HepG2 (cell line): ENCODE measurements around the gene SLC7A8. TPM values are rescaled to one million over a fixed set of nuclear protein-coding genes. Genes with fewer than 3 reads are reported as not detected.
A peak's percentile ranks its signal among the peaks of the same experiment; 100 is the strongest.

ENCODE experiments used
- ARNT ChIP-seq: fragments of 450-650 bp; IDR thresholded peaks from 2 replicates; pipeline ENCODE4 v1.6.1; 2017
- CAMTA2 ChIP-seq: sonication (generic); formaldehyde crosslinking; IDR thresholded peaks from 2 replicates; pipeline ENCODE4 v1.4.0; 2020; ENCODE audit warnings: mild to moderate bottlenecking, missing genetic modification reagents, borderline replicate concordance
- ESRRA ChIP-seq: sonication (generic); formaldehyde crosslinking; IDR thresholded peaks from 2 replicates; pipeline ENCODE4 v1.5.1; 2020; ENCODE audit warnings: mild to moderate bottlenecking, low read depth, missing genetic modification reagents
- GATAD1 ChIP-seq: IDR thresholded peaks from 2 replicates; pipeline ENCODE4 v1.6.1; 2016; ENCODE audit warnings: missing genetic modification reagents, missing compliant biosample characterization
- HMG20B ChIP-seq: conservative IDR thresholded peaks from 2 replicates; pipeline ENCODE4 v1.6.1; 2016; ENCODE audit warnings: missing genetic modification reagents, missing compliant biosample characterization
- ISX ChIP-seq: sonication (generic); formaldehyde crosslinking; conservative IDR thresholded peaks from 2 replicates; pipeline ENCODE4 v1.5.0; 2020; ENCODE audit warnings: missing genetic modification reagents
- MIER3 ChIP-seq: IDR thresholded peaks from 2 replicates; pipeline ENCODE4 v1.6.1; 2016; ENCODE audit warnings: missing compliant biosample characterization, borderline replicate concordance
- MTA1 ChIP-seq: sonication (generic); formaldehyde crosslinking; IDR thresholded peaks from 2 replicates; pipeline ENCODE4 v1.4.0; 2020; ENCODE audit warnings: missing genetic modification reagents, mild to moderate bottlenecking, borderline replicate concordance
- PHF8 ChIP-seq: sonication (generic); formaldehyde crosslinking; IDR thresholded peaks from 2 replicates; pipeline ENCODE4 v1.5.0; 2020; ENCODE audit warnings: missing genetic modification reagents
- RARG ChIP-seq: sonication (generic); formaldehyde crosslinking; IDR thresholded peaks from 2 replicates; pipeline ENCODE4 v1.4.0; 2020; ENCODE audit warnings: low read depth, mild to moderate bottlenecking, missing genetic modification reagents
- RELA ChIP-seq: sonication (generic); formaldehyde crosslinking; IDR thresholded peaks from 2 replicates; pipeline ENCODE4 v1.4.0; 2020; ENCODE audit warnings: missing genetic modification reagents
- REXO4 ChIP-seq: sonication (generic); formaldehyde crosslinking; IDR thresholded peaks from 2 replicates; pipeline ENCODE4 v1.8.0; 2022; ENCODE audit warnings: missing genetic modification reagents, mild to moderate bottlenecking, borderline replicate concordance
- RORA ChIP-seq: sonication (generic); formaldehyde crosslinking; IDR thresholded peaks from 2 replicates; pipeline ENCODE4 v1.5.0; 2020; ENCODE audit warnings: mild to moderate bottlenecking, missing genetic modification reagents, moderate library complexity
- SIN3A ChIP-seq: IDR thresholded peaks from 2 replicates; pipeline ENCODE4 v1.6.1; 2011; ENCODE audit warnings: low read depth, mild to moderate bottlenecking, control low read depth, low read length, borderline replicate concordance
- SIX1 ChIP-seq: sonication (generic); formaldehyde crosslinking; IDR thresholded peaks from 2 replicates; pipeline ENCODE4 v1.4.0; 2020; ENCODE audit warnings: missing genetic modification reagents, borderline replicate concordance
- SOX6 ChIP-seq, 2 experiments: fragments of 450-650 bp in 1 of 2; sonication (generic) in 1 of 2; formaldehyde crosslinking in 1 of 2; IDR thresholded peaks; 2 replicates each; pipeline versions ENCODE4 v1.4.0 to v1.6.1; 2017 to 2020; ENCODE audit warnings: antibody characterized with exemption in 1 of 2, mild to moderate bottlenecking in 1 of 2, missing genetic modification reagents in 1 of 2
- STAT5B ChIP-seq: sonication (generic); formaldehyde crosslinking; IDR thresholded peaks from 2 replicates; pipeline ENCODE4 v1.4.0; 2020; ENCODE audit warnings: missing genetic modification reagents
- TEAD2 ChIP-seq: sonication (generic); formaldehyde crosslinking; IDR thresholded peaks from 2 replicates; pipeline ENCODE4 v1.9.0; 2021; ENCODE audit warnings: missing genetic modification reagents
- ZFP1 ChIP-seq: IDR thresholded peaks from 2 replicates; pipeline ENCODE4 v1.6.1; 2016
- ZNF138 ChIP-seq: sonication (generic); formaldehyde crosslinking; IDR thresholded peaks from 2 replicates; pipeline ENCODE4 v1.5.0; 2020; ENCODE audit warnings: mild to moderate bottlenecking, low read depth, missing genetic modification reagents
- ZNF20 ChIP-seq: sonication (generic); formaldehyde crosslinking; IDR thresholded peaks from 2 replicates; pipeline ENCODE4 v1.4.0; 2020; ENCODE audit warnings: mild to moderate bottlenecking, moderate library complexity, missing genetic modification reagents
- ZNF3 ChIP-seq: IDR thresholded peaks from 2 replicates; pipeline ENCODE4 v1.7.0; 2017; ENCODE audit warnings: inconsistent platforms
- ZNF557 ChIP-seq: sonication (generic); formaldehyde crosslinking; IDR thresholded peaks from 2 replicates; pipeline ENCODE4 v1.4.0; 2020; ENCODE audit warnings: missing genetic modification reagents
- ZNF607 ChIP-seq: sonication (generic); formaldehyde crosslinking; IDR thresholded peaks from 2 replicates; pipeline ENCODE4 v1.5.1; 2020; ENCODE audit warnings: missing genetic modification reagents, mild to moderate bottlenecking, borderline replicate concordance
- ZNF747 ChIP-seq: sonication (generic); formaldehyde crosslinking; IDR thresholded peaks from 2 replicates; pipeline ENCODE4 v1.8.1; 2023; ENCODE audit warnings: missing genetic modification reagents, mild to moderate bottlenecking, borderline replicate concordance
- ZNF772 ChIP-seq: sonication (generic); formaldehyde crosslinking; IDR thresholded peaks from 2 replicates; pipeline ENCODE4 v1.5.0; 2020; ENCODE audit warnings: mild to moderate bottlenecking, missing genetic modification reagents
- ZNF83 ChIP-seq: sonication (generic); formaldehyde crosslinking; IDR thresholded peaks from 2 replicates; pipeline ENCODE4 v1.4.0; 2020; ENCODE audit warnings: missing genetic modification reagents, mild to moderate bottlenecking, borderline replicate concordance
- polyA plus RNA-seq, 8 experiments: library from polyadenylated mRNA; depleted of rRNA in 3 of 8; stranded (reverse) in 7 of 8; unstranded in 1 of 8; fragments of >200 nt; fragmentation: Illumina TruSeq in 4 of 8; extraction: Trizol in 4 of 8; gene quantifications; 2 replicates each; pipeline versions ENCODE4 v1.2.1 to v1.2.3, GENCODE V29; 2011 to 2016; ENCODE audit warnings: low read depth in 4 of 8, missing spikeins in 1 of 8, mixed read lengths in 1 of 8; ENCODE audit not compliant: insufficient read depth in 1 of 8
- total RNA-seq, 5 experiments: library from RNA; depleted of rRNA; stranded (reverse); fragments of >200 nt; fragmentation: Illumina TruSeq; extraction: Trizol; gene quantifications; 2 replicates each; pipeline ENCODE4 v1.2.3, GENCODE V29; 2016; ENCODE audit warnings: low read depth in 1 of 5
- TF ChIP-seq, protein P1 (sequence below): sonication (generic); formaldehyde crosslinking; IDR thresholded peaks from 2 replicates; pipeline ENCODE4 v1.4.0; 2020; ENCODE audit warnings: missing genetic modification reagents
- TF ChIP-seq, protein P2 (sequence below): sonication (generic); formaldehyde crosslinking; IDR thresholded peaks from 2 replicates; pipeline ENCODE4 v1.5.1; 2020; ENCODE audit warnings: missing genetic modification reagents, mild to moderate bottlenecking, borderline replicate concordance

SLC7A8 gene
- total and polyA plus RNA-seq, 2 of the 13 experiments (the other 11 are each of a cell fraction or from before 2014, with no cell fraction given) = 0.25 TPM; not detected in 1

DNA sequence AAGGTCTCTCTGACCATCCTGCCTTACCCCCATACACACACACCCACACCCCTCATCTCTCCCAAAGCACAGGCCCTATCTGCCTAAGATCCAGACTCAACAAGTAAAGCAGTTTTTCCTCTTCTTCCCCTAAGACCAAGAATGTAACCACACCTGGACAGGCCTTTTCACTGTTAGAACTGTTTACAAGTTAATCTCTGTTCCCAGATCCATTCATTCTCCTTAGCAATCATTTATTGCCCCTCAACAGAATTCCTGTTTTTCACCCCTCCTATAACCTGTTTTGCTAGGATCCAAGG is 76.8 kb downstream of the SLC7A8 start (continued):
- TF ChIP-seq, protein P1, sequence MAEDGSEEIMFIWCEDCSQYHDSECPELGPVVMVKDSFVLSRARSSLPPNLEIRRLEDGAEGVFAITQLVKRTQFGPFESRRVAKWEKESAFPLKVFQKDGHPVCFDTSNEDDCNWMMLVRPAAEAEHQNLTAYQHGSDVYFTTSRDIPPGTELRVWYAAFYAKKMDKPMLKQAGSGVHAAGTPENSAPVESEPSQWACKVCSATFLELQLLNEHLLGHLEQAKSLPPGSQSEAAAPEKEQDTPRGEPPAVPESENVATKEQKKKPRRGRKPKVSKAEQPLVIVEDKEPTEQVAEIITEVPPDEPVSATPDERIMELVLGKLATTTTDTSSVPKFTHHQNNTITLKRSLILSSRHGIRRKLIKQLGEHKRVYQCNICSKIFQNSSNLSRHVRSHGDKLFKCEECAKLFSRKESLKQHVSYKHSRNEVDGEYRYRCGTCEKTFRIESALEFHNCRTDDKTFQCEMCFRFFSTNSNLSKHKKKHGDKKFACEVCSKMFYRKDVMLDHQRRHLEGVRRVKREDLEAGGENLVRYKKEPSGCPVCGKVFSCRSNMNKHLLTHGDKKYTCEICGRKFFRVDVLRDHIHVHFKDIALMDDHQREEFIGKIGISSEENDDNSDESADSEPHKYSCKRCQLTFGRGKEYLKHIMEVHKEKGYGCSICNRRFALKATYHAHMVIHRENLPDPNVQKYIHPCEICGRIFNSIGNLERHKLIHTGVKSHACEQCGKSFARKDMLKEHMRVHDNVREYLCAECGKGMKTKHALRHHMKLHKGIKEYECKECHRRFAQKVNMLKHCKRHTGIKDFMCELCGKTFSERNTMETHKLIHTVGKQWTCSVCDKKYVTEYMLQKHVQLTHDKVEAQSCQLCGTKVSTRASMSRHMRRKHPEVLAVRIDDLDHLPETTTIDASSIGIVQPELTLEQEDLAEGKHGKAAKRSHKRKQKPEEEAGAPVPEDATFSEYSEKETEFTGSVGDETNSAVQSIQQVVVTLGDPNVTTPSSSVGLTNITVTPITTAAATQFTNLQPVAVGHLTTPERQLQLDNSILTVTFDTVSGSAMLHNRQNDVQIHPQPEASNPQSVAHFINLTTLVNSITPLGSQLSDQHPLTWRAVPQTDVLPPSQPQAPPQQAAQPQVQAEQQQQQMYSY (CRISPR knock-in tag) = no peak
- TF ChIP-seq ZNF747 (CRISPR knock-in tag) (0 out of 2 replicates have a peak, but pooled peaks have one; percentile 46), HMG20B (CRISPR knock-in tag) (no peak), MTA1 (CRISPR knock-in tag) (no peak), ZNF138 (no peak), REXO4 (CRISPR knock-in tag) (no peak), ESRRA (CRISPR knock-in tag) (no peak), ZNF557 (CRISPR knock-in tag) (no peak), RELA (CRISPR knock-in tag) (no peak), MIER3 (CRISPR knock-in tag) (no peak), ISX (CRISPR knock-in tag) (no peak), ZFP1 (no peak), PHF8 (CRISPR knock-in tag) (no peak), ZNF83 (CRISPR knock-in tag) (no peak), STAT5B (CRISPR knock-in tag) (no peak), SIX1 (CRISPR knock-in tag) (no peak), CAMTA2 (CRISPR knock-in tag) (no peak), ZNF772 (CRISPR knock-in tag) (peak; percentile 57; the same call in 1 of the 2 replicates), RORA (CRISPR knock-in tag) (no peak), ZNF3 (CRISPR knock-in tag) (no peak), ZNF607 (CRISPR knock-in tag) (no peak), RARG (CRISPR knock-in tag) (no peak), SOX6 (IDR thresholded peaks at IDR 0.05) (no peak), SOX6 (CRISPR knock-in tag; IDR thresholded peaks at IDR 0.05) (0 out of 2 replicates have a peak, but pooled peaks have one; percentile 17), TEAD2 (no peak), SIN3A (no peak), ARNT (no peak), ZNF20 (CRISPR knock-in tag) (no peak), GATAD1 (CRISPR knock-in tag) (no peak)
- TF ChIP-seq, protein P2, sequence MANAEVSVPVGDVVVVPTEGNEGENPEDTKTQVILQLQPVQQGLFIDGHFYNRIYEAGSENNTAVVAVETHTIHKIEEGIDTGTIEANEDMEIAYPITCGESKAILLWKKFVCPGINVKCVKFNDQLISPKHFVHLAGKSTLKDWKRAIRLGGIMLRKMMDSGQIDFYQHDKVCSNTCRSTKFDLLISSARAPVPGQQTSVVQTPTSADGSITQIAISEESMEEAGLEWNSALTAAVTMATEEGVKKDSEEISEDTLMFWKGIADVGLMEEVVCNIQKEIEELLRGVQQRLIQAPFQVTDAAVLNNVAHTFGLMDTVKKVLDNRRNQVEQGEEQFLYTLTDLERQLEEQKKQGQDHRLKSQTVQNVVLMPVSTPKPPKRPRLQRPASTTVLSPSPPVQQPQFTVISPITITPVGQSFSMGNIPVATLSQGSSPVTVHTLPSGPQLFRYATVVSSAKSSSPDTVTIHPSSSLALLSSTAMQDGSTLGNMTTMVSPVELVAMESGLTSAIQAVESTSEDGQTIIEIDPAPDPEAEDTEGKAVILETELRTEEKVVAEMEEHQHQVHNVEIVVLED (CRISPR knock-in tag) = no peak
